NCI-H524 (cell line): ENCODE data around the gene MYLK.

Experiments
- DNase-seq, 2 experiments: peaks; one replicate each; lab custom pipeline; 2025; lab: John Stamatoyannopoulos, UW

The MYLK gene

GRCh38 chr3:123818921-123819429, 65.2 kb downstream of the MYLK start:
- DNase-seq, result no peak

- no peak for DNase-seq
These were observed 65.7 kb downstream of the MYLK start for GRCh38 chr3:123818324-123818920.

GRCh38 chr3:123817413-123817812, 66.7 kb downstream of the MYLK start:
- no peak for DNase-seq

- no peak for DNase-seq
These were observed 67.4 kb downstream of the MYLK start for GRCh38 chr3:123816673-123817207.

GRCh38 chr3:123815981-123816380, 68.2 kb downstream of the MYLK start:
- DNase-seq, result no peak

GRCh38 chr3:123813876-123814275, 70.3 kb downstream of the MYLK start:
- no peak for DNase-seq

GRCh38 chr3:123809597-123809996, 74.5 kb downstream of the MYLK start:
- DNase-seq, result no peak

- no peak for DNase-seq
These were observed 75.3 kb downstream of the MYLK start for GRCh38 chr3:123808812-123809211.

GRCh38 chr3:123807820-123808219, 76.3 kb downstream of the MYLK start:
- no peak for DNase-seq

- no peak for DNase-seq
These were observed 78.6 kb downstream of the MYLK start for GRCh38 chr3:123805504-123805903.

GRCh38 chr3:123805101-123805500, 79.0 kb downstream of the MYLK start:
- no peak for DNase-seq

- no peak for DNase-seq
These were observed 79.5 kb downstream of the MYLK start for GRCh38 chr3:123804676-123805075.

GRCh38 chr3:123803521-123803920, 80.6 kb downstream of the MYLK start:
- no peak for DNase-seq

- no peak for DNase-seq
These were observed 82.0 kb downstream of the MYLK start for GRCh38 chr3:123802007-123802625.

- DNase-seq, result no peak
These were observed 82.7 kb downstream of the MYLK start for GRCh38 chr3:123801474-123801873.

- peak in 1 of 2 experiments; percentile 52 for DNase-seq
These were observed 83.8 kb downstream of the MYLK start for GRCh38 chr3:123800362-123800682.

GRCh38 chr3:123799544-123800361, 84.4 kb downstream of the MYLK start:
- DNase-seq, result peak; percentile 56 to 83

- no peak for DNase-seq
These were observed 85.6 kb downstream of the MYLK start for GRCh38 chr3:123798550-123798949.

GRCh38 chr3:123795471-123796251, 88.5 kb downstream of the MYLK start:
- no peak for DNase-seq

GRCh38 chr3:123793425-123793824, 90.7 kb downstream of the MYLK start:
- no peak for DNase-seq

- DNase-seq, result no peak
These were observed 91.5 kb downstream of the MYLK start for GRCh38 chr3:123792473-123793201.
